Activated B cell treated with CpG ODN at 0.5 μM for 24 hours (primary cell): ENCODE results near the gene TBX3. TPM values are rescaled to one million over a fixed set of nuclear protein-coding genes. Genes with fewer than 3 reads are reported as not detected.

Experiments used
- ATAC-seq: fragments of 200-7000 bp; cut with Tn5 transposase; one replicate; pipeline ENCODE4 v1.10.0; 2021; ENCODE audit warnings: low read depth, mild to moderate bottlenecking, moderate library complexity
- CTCF ChIA-PET: fragments of 350-600 bp; sonication (Branson Sonifier 250); formaldehyde crosslinking; loops from one replicate; lab custom pipeline; 2021; ENCODE audit warnings: antibody characterized with exemption; lab: Charles Lee
- POLR2A ChIA-PET: fragments of 350-600 bp; sonication (Branson Sonifier 250); formaldehyde crosslinking; loops from one replicate; lab custom pipeline; 2021; ENCODE audit warnings: antibody characterized with exemption; lab: Charles Lee
- DNase-seq: peaks from one replicate; pipeline ENCODE4 v3.0.0; 2022
- H3K27ac Mint-ChIP-seq: one replicate; pipeline ENCODE4 v1.8.0; 2020; ENCODE audit warnings: mixed read lengths
- H3K27me3 Mint-ChIP-seq: one replicate; pipeline ENCODE4 v1.8.0; 2021; ENCODE audit warnings: mixed read lengths
- H3K36me3 Mint-ChIP-seq: one replicate; pipeline ENCODE4 v1.8.0; 2021; ENCODE audit warnings: low read depth, mixed read lengths
- H3K4me1 Mint-ChIP-seq: one replicate; pipeline ENCODE4 v1.8.0; 2021; ENCODE audit warnings: mixed read lengths
- H3K4me3 Mint-ChIP-seq: one replicate; pipeline ENCODE4 v1.8.0; 2020; ENCODE audit warnings: mild to moderate bottlenecking, mixed read lengths
- H3K9me3 Mint-ChIP-seq: one replicate; pipeline ENCODE4 v1.8.0; 2020; ENCODE audit warnings: mixed read lengths
- intact Hi-C: fragments of 100-400 bp; cut with micrococcal nuclease; formaldehyde crosslinking; loops from one replicate; pipeline ENCODE4 v1.15.1; 2024
- total RNA-seq: library from RNA; stranded (reverse); gene quantifications from 2 replicates; pipeline ENCODE4 v1.2.3, GENCODE V29; 2022
- TF ChIP-seq, protein P1 (sequence below): fragments of 200-600 bp; IDR thresholded peaks from one replicate; pipeline ENCODE4 v1.8.0; 2022; ENCODE audit warnings: antibody characterized with exemption, mild to moderate bottlenecking

The TBX3 gene
- total RNA-seq, 1 donor from 2014 or later: not detected

DNA sequence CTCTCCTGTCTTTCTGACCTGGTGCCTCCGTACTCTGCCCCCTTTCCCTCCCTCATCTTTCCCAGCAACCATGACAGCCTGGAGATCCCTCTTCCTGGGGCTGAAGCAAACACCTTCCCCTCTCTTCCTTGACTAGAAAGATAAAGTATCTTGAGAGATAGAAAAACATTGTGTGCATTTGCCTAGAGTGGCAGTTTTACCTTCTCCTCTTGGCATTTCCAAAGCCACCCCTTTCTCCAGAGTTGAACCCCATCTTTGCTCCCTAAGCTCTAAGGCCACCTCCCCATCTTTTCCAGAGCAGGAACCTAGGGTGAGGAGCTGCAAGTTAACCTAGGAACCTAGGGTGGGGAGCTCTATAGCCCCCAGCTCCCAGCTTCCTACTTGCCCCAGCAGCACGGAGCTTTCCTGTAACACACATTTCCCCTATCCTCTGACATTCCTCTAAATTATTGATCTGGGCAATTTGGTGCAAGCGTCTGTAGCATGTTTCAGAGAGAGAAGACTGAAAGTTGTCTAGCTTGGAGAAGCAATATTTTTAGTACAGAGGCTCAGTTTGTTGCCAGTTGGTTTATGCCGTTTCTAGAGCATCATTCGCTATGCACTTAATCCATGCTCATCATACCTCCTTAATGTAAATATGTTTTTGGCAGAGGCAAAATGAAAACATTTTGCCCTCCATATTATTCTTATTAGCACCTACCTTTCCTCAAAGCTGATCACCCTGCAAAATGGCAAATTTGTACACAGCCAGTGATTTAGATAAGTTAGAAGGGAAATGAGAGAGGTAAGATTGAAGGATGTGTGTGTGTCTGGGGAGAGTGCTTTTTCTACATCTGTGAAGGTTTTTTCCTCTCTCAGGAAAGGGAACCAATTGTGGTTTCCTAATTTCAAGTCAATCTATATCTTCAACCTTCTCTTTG, 5.4 kb upstream of the TBX3 start:
- Mint-ChIP-seq H3K4me1 (peaks cover 6% of the 10 kb centered on the region), H3K36me3 (no peaks in the 10 kb centered on the region), H3K27me3 (peaks cover 80% of the 10 kb centered on the region), H3K4me3 (no peak overlapping the region), H3K27ac (no peak overlapping the region), H3K9me3 (no peaks in the 10 kb centered on the region)
- TF ChIP-seq, protein P1, sequence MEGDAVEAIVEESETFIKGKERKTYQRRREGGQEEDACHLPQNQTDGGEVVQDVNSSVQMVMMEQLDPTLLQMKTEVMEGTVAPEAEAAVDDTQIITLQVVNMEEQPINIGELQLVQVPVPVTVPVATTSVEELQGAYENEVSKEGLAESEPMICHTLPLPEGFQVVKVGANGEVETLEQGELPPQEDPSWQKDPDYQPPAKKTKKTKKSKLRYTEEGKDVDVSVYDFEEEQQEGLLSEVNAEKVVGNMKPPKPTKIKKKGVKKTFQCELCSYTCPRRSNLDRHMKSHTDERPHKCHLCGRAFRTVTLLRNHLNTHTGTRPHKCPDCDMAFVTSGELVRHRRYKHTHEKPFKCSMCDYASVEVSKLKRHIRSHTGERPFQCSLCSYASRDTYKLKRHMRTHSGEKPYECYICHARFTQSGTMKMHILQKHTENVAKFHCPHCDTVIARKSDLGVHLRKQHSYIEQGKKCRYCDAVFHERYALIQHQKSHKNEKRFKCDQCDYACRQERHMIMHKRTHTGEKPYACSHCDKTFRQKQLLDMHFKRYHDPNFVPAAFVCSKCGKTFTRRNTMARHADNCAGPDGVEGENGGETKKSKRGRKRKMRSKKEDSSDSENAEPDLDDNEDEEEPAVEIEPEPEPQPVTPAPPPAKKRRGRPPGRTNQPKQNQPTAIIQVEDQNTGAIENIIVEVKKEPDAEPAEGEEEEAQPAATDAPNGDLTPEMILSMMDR: no peak
- CTCF ChIA-PET: no interaction called here
- POLR2A ChIA-PET: no interaction called here
- ATAC-seq (no peak), DNase-seq (no peak)
- intact Hi-C loops: no loop called here

DNA sequence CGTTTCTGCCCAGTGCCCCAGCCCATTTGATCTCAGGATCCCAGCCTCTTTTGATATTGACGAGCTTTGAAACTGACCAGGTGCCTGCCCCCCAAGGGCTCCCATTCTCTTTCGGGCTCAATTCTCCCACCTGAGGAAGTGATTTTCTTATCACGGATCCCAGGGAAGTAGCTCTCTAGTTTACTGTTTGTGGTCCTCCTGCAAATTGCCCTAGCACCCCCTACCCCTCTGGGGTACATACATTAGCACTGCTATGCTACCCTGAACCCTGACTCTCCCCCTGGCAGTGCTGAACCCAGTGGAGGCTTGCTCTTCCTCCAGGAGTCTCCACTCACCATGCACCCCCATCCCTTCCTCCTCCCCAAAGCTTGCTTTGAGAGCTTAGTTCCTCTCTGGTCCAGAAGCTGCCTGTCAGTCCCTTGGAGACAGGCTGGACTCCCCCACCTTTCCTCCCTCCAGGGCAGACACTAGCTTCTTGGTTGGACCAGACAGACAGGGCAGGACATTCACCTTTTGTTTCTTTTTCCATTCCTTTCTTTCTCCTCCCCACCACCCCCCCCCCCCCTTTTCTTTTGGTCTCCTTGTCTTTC, 4.4 kb upstream of the TBX3 start:
- intact Hi-C loops: no loop called here
- DNase-seq: no peak
- no peak for ATAC-seq
- Mint-ChIP-seq H3K4me1 (peaks cover 16% of the 10 kb centered on the region), H3K9me3 (no peaks in the 10 kb centered on the region), H3K27ac (no peak overlapping the region), H3K36me3 (no peaks in the 10 kb centered on the region), H3K27me3 (peaks cover 81% of the 10 kb centered on the region), H3K4me3 (no peak overlapping the region)
- POLR2A ChIA-PET: no interaction called here
- CTCF ChIA-PET: no interaction called here
- TF ChIP-seq, protein P1: no peak

DNA sequence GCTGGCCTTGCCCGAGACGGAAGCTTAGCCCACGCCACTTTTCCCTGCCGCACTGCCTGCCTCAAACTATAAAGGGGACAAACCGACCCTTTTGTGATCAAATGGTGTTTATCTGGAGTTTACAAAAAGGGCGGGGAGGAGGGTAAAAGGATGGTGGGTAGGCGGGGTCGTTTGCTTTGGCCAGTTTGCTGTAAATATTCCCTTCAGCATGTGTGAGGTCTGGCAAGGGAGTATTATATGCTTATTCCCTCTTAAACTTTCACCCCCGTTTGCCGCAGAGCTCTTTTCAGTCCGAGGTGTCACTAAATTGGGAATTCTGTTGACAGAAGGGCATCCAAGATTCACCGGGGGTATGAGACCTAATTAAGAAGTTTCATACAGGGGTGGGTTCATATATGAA, 3.8 kb upstream of the TBX3 start:
- Mint-ChIP-seq H3K4me3 (no peak overlapping the region), H3K9me3 (no peaks in the 10 kb centered on the region), H3K27ac (no peak overlapping the region), H3K4me1 (peaks cover 20% of the 10 kb centered on the region), H3K36me3 (no peaks in the 10 kb centered on the region), H3K27me3 (peaks cover 85% of the 10 kb centered on the region)
- TF ChIP-seq, protein P1: no peak
- ATAC-seq (no peak), DNase-seq (no peak)
- POLR2A ChIA-PET: no interaction called here
- intact Hi-C loops: no loop called here
- CTCF ChIA-PET: no interaction called here

DNA sequence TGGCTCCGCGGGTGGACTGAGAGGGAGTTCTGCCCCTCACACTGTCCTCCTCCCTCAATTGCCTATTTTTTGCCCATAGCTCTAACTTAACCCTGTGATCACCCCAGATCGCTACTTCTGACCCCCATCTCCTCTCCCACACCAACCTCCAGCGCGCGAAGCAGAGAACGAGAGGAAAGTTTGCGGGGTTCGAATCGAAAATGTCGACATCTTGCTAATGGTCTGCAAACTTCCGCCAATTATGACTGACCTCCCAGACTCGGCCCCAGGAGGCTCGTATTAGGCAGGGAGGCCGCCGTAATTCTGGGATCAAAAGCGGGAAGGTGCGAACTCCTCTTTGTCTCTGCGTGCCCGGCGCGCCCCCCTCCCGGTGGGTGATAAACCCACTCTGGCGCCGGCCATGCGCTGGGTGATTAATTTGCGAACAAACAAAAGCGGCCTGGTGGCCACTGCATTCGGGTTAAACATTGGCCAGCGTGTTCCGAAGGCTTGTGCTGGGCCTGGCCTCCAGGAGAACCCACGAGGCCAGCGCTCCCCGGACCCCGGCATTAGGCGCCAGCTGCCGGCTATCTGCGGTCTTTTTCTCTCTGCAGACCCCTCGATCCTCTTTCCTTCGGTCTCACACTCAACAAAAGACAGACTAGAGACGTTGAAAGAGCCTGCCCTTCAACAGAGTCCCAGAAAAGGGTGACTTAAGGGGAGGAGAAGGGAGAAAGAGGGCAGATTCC, 3.0 kb upstream of the TBX3 start:
- Mint-ChIP-seq H3K9me3 (no peaks in the 10 kb centered on the region), H3K4me1 (peaks cover 23% of the 10 kb centered on the region), H3K27ac (no peak overlapping the region), H3K27me3 (peaks cover 87% of the 10 kb centered on the region), H3K4me3 (no peak overlapping the region), H3K36me3 (no peaks in the 10 kb centered on the region)
- POLR2A ChIA-PET: no interaction called here
- no peak for ATAC-seq
- intact Hi-C loops: no loop called here
- DNase-seq: no peak
- TF ChIP-seq, protein P1: no peak
- CTCF ChIA-PET: no interaction called here

DNA sequence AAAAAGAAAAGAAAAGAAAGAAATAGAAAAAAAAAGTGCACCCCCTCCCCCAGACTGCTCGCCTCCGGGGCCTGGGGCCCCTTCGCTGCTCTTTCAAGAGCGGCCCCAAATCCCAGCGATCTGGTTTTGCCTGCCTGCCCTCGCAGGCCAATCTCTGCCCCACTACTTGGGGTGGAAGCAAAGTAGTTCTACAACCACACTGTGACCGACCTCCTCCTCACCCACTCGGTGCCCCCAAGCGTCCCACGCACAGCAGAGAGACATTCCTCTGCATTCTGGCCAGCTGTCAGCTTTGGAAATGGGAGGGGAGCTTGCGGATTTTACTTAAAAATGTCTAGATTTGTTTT, 2.4 kb upstream of the TBX3 start:
- H3K27ac Mint-ChIP-seq: no peak overlapping the region
- DNase-seq (no peak), ATAC-seq (no peak)
- H3K9me3 Mint-ChIP-seq: no peaks in the 10 kb centered on the region
- no peak overlapping the region for H3K4me3 Mint-ChIP-seq
- H3K4me1 Mint-ChIP-seq: peaks cover 23% of the 10 kb centered on the region
- peaks cover 87% of the 10 kb centered on the region for H3K27me3 Mint-ChIP-seq
- intact Hi-C loops: no loop called here
- no peaks in the 10 kb centered on the region for H3K36me3 Mint-ChIP-seq
- ChIA-PET CTCF (no interaction called here), POLR2A (no interaction called here)
- TF ChIP-seq, protein P1: no peak
